Kidney epithelial cell (primary cell): ENCODE measurements around the gene SIX3. TPM values are rescaled to one million over a fixed set of nuclear protein-coding genes. Genes with fewer than 3 reads are reported as not detected.

Experiments
- DNase-seq: peaks from one replicate; pipeline ENCODE4 v3.0.0-alpha.2; 2010; ENCODE audit warnings: low read depth
- H3K27me3 ChIP-seq: 2 replicates; pipeline ENCODE4 v1.6.0; 2011; ENCODE audit warnings: low read length; ENCODE audit not compliant: control insufficient read depth, insufficient read depth
- H3K36me3 ChIP-seq: 2 replicates; pipeline ENCODE4 v1.5.1; 2011; ENCODE audit warnings: low read length; ENCODE audit not compliant: control insufficient read depth, insufficient read depth
- H3K4me3 ChIP-seq: 2 replicates; pipeline ENCODE4 v1.5.1; 2011; ENCODE audit warnings: low read depth, mild to moderate bottlenecking, control low read depth, low read length
- CTCF ChIP-seq: IDR thresholded peaks from 2 replicates; pipeline ENCODE4 v1.5.1; 2011; ENCODE audit warnings: mild to moderate bottlenecking, moderate library complexity, low read length, control low read depth, inconsistent platforms; ENCODE audit not compliant: insufficient read depth, poor library complexity, severe bottlenecking
- total RNA-seq: library from RNA; depleted of rRNA; stranded (reverse); fragments of >200 nt; gene quantifications from 2 replicates; pipeline ENCODE4 v1.2.3, GENCODE V29; 2015

Gene SIX3
- total RNA-seq, 1 donor from 2014 or later: not detected

DNA sequence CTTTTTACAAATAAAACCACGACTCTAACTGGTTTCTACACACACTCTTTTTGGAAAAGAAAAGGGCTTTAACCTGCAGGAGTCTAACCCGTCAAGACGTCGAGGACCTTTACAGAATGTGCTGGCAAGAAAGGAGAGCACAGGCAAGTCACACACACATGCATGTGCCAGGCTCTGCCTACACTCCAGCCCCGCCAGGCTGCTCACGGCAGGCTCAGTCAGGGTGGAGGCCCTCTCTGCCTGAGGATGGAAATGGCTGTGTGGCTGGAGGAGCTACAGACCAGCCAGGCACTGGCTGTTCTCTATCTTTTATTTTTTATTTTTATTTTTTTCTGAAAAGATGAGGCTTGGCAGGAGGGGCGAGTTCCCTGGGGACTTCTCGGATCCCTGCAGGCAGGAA, 10.2 kb downstream of the SIX3 start:
- Histone ChIP-seq H3K4me3 (no peak overlapping the region), H3K36me3 (no peaks in the 10 kb centered on the region), H3K27me3 (peaks cover 93% of the 10 kb centered on the region)
- no peak for TF ChIP-seq CTCF
- no peak for DNase-seq

DNA sequence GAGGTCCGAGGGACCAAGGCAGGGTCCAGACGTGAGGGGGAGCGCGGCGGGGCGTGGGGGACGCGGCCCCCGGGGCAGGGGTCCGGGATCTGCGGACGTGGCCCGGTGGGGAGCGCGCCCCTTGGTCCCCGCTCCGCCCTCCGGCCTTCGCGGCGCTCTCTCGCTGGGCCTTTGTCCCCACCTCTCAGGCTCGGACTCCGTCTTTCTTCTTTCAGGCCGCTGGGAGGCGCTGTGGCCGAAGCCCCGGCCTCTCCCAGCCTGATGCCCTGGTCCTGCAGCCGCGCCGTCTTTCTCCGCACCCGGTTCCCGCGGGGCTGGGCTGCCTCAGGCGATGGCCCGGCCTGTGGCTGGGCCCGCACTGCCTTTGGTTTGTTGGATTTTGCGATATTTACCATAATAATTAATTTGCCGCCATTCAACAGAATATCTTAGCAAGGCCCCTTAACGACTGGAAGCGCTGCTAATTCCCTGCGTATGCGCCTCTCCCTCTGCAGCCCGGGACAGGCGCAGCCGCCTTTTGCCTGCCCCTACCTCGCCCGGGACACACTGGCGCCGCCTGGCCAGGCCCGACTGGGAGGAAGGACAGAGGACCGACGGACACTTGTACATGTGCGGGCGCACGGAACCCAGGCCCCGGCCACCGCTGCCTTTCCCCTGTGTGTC, 10.8 kb downstream of the SIX3 start:
- peak; percentile 81 for TF ChIP-seq CTCF
- peaks cover 88% of the 10 kb centered on the region for H3K27me3 ChIP-seq
- DNase-seq: no peak
- peak overlapping the region; percentile 3 for H3K4me3 ChIP-seq
- no peaks in the 10 kb centered on the region for H3K36me3 ChIP-seq

DNA sequence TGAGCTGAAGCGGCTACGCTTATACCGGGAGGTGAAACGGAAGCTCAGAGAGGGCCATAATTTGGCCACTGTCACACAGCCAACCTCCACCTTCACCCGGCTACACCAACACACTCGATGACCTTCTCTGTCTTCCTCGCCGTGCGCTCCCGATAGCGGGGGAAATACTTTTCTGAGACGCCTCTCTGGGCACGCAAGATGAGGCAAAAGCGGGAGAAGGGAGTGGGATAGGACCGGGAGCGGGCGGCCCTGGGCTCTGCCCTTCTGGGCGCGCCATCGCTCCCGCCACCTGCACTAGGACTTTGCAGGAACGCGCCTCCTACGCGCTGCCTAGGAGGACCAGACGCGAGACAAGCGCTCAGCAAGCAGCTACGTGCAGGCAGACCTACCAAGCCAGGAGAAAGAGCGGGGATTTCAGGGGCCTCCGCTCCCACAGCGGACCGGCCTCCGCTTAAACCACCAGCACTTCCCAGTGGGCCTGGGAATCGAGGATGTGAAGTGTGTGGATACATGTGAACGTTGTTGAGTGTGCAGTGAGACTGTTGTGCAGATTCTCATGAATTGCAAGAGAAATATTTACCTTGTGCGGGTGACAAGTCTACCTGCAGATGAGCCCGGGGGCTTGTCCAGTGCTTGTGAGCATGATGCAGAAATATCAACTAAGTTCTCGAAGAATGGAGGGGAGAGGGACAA, 11.4 kb downstream of the SIX3 start:
- no peaks in the 10 kb centered on the region for H3K36me3 ChIP-seq
- no peak for DNase-seq
- peaks cover 83% of the 10 kb centered on the region for H3K27me3 ChIP-seq
- H3K4me3 ChIP-seq: peak overlapping the region; percentile 3
- TF ChIP-seq CTCF: no peak

DNA sequence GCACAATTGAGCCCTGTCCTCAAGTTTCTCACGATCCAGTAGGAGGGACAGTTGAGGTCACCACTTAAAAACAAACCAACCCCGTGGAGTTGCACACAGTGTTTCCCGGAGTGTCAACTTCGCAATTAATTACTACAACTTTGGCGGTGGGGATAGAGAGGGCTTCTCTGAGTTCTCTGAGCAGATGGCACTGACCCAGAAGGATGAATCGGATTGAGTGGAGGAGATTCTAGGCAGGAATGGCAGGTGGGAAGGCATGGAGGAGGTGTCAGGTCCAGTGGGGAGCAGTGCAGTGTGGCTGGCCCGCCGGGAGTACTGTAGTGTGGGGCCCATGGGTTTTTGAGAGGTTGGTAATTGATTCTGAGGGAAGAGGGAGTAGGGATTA, 12.0 kb downstream of the SIX3 start:
- H3K4me3 ChIP-seq: no peak overlapping the region
- no peaks in the 10 kb centered on the region for H3K36me3 ChIP-seq
- H3K27me3 ChIP-seq: peaks cover 78% of the 10 kb centered on the region
- no peak for DNase-seq
- no peak for TF ChIP-seq CTCF

DNA sequence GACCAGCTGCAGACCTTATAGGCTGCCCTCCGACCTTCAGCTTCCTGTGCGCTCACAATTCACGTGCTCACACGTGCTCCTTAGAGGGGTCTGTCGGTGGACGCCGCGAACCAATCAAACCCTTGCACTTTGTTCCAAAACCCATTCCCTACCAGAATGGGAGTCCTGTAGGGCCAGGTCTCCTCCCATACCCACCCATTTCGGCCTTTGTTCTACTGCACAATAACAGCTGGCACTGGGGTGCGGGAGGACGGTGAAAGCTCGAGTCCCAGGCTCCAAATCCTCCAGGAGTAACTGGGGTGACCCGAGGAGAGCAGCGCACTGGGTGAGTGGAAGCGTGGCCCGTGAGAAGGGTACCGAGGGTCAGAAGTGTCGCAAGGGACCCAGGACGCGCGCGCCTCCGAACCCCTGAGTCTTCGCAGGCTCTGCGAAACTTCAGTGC, 13.0 kb downstream of the SIX3 start:
- H3K36me3 ChIP-seq: no peaks in the 10 kb centered on the region
- TF ChIP-seq CTCF: no peak
- no peak for DNase-seq
- H3K27me3 ChIP-seq: peaks cover 68% of the 10 kb centered on the region
- no peak overlapping the region for H3K4me3 ChIP-seq
